GM12801 (cell line): ENCODE data around the gene FGF2.

Source experiments
- CTCF ChIP-seq: IDR thresholded peaks from one replicate; pipeline ENCODE4 v1.5.1; 2011; ENCODE audit warnings: control low read depth; ENCODE audit not compliant: insufficient read length; ENCODE audit errors: extremely low read depth

Gene FGF2

DNA sequence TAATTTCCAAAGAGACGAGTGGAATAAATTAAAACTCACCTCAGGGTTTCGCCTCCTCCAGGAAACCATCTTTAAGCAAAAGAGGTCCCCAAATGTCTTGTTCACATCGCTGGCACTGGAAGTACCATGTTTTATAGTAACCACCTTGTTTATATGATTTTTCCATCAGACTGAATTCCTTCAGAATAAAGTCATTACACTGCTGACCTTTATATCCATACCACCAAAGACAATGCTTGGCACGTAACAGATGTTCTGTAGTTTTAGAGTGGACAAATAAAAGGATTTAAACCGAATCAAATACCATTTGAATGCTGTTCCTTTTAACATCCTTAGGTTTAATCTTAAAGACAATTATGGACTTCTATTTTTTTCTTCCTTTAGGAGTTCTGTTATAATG lies 91.1 kb downstream of the FGF2 start:
- no peak for TF ChIP-seq CTCF

GRCh38 chr4:122920473-122920872 lies 93.8 kb downstream of the FGF2 start:
- TF ChIP-seq CTCF = no peak

DNA sequence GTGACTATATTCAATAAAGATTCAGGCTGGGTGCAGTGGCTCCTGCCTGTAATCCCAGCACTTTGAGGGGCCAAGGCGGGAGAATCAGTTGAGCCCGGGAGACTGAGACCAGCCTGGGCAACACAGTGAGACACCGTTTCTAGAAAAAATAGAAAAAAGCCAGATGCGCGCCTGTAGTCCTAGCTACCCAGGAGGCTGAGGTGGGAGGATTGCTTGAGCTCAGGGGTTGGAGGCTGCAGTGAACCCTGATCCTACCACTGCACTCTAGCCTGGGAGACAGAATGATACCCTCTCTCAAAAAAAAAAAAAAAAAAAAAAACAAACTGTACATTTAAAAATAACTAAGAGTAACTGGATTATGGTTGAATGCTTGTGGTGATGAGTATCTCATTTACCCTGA lies 94.7 kb downstream of the FGF2 start:
- TF ChIP-seq CTCF = no peak

DNA sequence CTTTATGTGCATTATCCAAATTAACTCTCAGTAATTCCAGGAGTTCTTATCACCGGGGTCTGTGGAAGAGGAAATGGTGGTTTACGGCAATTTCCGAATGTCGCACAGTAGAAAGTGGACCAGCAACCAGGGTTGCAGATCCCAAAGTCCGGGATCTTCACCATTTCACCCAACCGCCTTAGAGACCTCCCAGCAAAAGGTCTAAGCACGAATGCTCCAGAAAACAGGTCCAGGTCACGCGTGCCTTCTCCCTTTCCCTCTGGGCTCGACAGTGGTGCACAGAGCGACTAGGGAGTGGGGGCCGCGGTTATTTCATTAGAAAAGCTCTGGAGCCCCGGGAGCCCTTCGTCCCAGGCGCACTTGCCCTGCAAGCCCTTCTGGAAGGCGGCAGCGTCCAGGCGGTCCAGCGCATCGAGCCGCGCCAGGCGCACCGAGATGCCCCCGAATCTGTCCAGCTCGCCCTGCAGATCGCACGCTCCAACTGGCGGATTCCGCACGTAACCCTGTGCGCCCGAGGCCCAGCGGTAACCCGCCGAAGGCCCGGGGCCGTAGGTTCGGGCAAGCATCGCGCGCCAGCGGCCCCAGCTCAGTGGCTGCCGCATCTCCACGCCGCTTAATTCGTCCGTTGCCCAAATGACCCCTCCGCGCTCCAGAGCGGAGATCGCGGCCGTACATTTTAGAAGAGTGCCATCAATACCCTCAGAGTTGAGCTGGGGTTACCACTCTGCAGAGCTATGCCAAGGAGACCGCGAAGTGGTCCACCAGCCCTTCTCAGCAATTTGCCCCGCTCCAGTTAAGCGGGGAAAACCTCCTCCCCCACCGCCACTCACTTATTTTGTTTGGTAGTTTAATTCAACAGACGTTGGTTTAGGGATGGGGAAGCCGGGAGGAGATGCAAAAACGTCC lies 95.6 kb downstream of the FGF2 start, which contains the start of gene NUDT6:
Gene NUDT6 (minus strand): TSS at position 627 of the 906 bp plus-strand sequence. CDS start 25 bp downstream, at position 602.
- no peak for TF ChIP-seq CTCF

DNA sequence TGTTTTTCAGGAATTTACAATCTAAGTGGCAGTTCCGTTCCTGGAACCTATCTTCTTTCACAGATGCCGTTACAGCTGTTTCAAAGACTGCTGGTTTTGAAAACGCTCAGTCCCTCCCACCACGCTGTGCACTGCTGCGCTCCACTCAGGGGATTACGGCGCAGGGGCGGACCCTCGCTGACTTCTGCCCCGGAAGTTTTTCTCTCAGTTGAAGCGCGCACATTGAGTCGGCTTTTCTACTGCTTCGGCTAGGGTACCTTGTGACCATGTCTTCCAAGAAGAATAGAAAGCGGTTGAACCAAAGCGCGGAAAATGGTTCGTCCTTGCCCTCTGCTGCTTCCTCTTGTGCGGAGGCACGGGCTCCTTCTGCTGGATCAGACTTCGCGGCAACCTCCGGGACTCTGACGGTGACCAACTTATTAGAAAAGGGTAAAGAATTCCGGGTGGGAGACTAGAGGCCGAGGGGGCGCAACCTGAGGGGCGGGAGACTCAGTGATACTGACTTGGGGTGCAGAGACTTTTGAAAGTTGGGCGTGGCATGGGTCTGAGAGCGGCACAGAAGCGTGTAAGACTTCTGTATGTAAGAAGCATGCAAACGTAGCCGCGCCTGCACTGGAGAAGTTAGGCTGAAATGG lies 96.4 kb downstream of the FGF2 start:
- TF ChIP-seq CTCF = no peak

DNA sequence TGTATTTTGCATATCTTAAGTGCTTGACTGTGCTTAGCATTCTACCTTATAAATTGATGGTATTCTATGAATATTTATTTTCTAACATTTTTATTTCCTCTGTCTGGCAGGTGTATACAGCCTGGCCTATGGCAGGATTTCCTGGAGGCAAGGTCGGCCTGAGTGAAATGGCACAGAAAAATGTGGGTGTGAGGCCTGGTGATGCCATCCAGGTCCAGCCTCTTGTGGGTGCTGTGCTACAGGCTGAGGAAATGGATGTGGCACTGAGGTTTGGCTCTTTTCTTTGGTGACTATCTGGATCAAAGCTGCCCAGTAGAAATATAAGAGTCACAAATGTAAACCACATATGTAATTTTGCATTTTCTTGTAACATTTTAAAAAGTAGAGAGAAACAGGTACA lies 102.3 kb downstream of the FGF2 start:
- no peak for TF ChIP-seq CTCF

- TF ChIP-seq CTCF = no peak
Observed at GRCh38 chr4:122930862-122931261, 104.2 kb downstream of the FGF2 start.
